ENCODE data around the gene NLN. TPM values are rescaled to one million over a fixed set of nuclear protein-coding genes. Genes with fewer than 3 reads are reported as not detected.

The NLN gene
- total and polyA plus RNA-seq, 9 of the 15 experiments (the other 6 are each of a cell fraction or from before 2014, with no cell fraction given): 6.9 to 45.2 (median 28.8) TPM

DNA sequence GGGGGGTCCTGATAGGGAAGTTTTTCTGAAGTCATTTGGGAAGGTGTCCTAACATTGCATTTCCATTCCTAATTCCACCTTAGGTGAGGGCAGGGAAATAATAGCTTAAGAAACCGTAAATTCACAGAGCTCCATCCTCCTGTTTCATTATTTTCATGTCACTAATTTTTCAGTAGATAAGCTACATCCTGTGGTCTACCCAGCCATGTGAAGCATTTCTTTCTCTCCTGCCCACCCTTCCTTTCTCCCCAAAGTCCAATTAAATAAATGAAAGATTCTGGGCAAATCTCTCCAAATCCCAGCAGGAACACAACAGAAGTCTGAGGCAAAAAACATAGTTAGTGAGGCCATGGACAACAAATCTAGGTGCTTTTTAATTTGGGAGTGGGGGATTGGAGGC is 109.3 kb downstream of the NLN start:
- no peaks in the 10 kb centered on the region for H3K9me1 ChIP-seq (ENCODE audit: control insufficient read depth, insufficient read depth, low read length)
- in situ Hi-C loops (cut with MboI) (no loop called here), intact Hi-C loops (cut with micrococcal nuclease) (no loop called here)
- no peak for DNase-seq (ENCODE audit: extremely low read depth in 1 of 4, low spot score in 3 of 4)
- TF ChIP-seq ZNF778 (CRISPR knock-in tag; IDR thresholded peaks at IDR 0.05) (no peak), KAT2B (IDR thresholded peaks at IDR 0.05; ENCODE audit: low read depth, low read length) (no peak)
- TF ChIP-seq, protein P1, sequence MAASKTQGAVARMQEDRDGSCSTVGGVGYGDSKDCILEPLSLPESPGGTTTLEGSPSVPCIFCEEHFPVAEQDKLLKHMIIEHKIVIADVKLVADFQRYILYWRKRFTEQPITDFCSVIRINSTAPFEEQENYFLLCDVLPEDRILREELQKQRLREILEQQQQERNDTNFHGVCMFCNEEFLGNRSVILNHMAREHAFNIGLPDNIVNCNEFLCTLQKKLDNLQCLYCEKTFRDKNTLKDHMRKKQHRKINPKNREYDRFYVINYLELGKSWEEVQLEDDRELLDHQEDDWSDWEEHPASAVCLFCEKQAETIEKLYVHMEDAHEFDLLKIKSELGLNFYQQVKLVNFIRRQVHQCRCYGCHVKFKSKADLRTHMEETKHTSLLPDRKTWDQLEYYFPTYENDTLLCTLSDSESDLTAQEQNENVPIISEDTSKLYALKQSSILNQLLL (CRISPR knock-in tag; IDR thresholded peaks at IDR 0.05; ENCODE audit: borderline replicate concordance): no peak
- H3K9ac ChIP-seq (ENCODE audit: insufficient read depth in 1 of 2, low read depth in 2 of 2, low read length in 2 of 2): no peak overlapping the region
- FAIRE-seq: no peak
- CTCF ChIA-PET (ENCODE audit: low intra/inter-chr PET ratio): no interaction called here
- H3K4me1 ChIP-seq (replicated peaks in 1 of 2; ENCODE audit: control insufficient read depth in 2 of 2, insufficient read depth in 2 of 2, low read length in 2 of 2): no peaks in the 10 kb centered on the region
- no peaks in the 10 kb centered on the region; the same call in 2 of the 3 replicates for H3K36me3 ChIP-seq (ENCODE audit: control insufficient read depth, insufficient read depth, low read length)
- no TSS peak for BruUV-seq (replicated peaks)
- H3K9me3 ChIP-seq (replicated peaks; ENCODE audit: control insufficient read depth, insufficient read depth, low read depth, low read length): no peaks in the 10 kb centered on the region
- H4K20me1 ChIP-seq (replicated peaks; ENCODE audit: control insufficient read depth, insufficient read depth, low read length): no peaks in the 10 kb centered on the region
- H3K27ac ChIP-seq (ENCODE audit: extremely low read depth, low read depth, low read length): no peak overlapping the region
- no peaks in the 10 kb centered on the region for H3K27me3 ChIP-seq (ENCODE audit: control insufficient read depth in 2 of 2, insufficient read depth in 2 of 2, low read length in 2 of 2)
- H3K79me2 ChIP-seq (ENCODE audit: control insufficient read depth, insufficient read depth, low read length): no peaks in the 10 kb centered on the region
- no peak for ATAC-seq
- POLR2A ChIA-PET: interaction anchor here (1.1 kb wide), 1 partner anchor 10 kb away, joined by 3 read pairs; no protein-coding TSS in a partner anchor
- WGBS (ENCODE audit: insufficient coverage, low coverage, missing lambda C conversion rate): 80% methylated on average over 1 of the region's 1 CpG
- H3K4me2 ChIP-seq (ENCODE audit: insufficient read depth, low read length): no peak overlapping the region
- no peak overlapping the region for H2AFZ ChIP-seq (ENCODE audit: low read depth, low read length)
- no peak overlapping the region for H3K4me3 ChIP-seq

DNA sequence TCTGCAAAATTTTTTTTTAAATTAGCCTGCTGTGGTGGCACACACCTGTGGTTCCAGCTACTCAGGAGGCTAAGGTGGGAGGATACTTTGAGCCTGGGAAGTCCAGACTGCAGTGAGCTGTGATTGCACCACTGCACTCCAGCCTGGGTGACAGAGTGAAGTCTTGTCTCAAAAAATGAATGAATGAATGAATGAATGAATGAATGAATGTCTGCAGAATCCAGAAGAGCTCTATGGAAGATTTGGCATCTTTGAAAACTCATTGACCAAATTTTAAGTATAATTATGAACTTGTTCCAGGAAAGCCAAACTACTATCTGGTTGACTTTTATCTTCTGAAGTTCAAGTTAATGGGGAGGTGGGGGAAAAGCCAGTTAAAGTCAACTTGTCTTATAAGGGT is 110.1 kb downstream of the NLN start:
- no peak for FAIRE-seq
- BruUV-seq (replicated peaks): no TSS peak
- Histone ChIP-seq H3K4me2 (ENCODE audit: insufficient read depth, low read length) (no peak overlapping the region), H3K9me1 (ENCODE audit: control insufficient read depth, insufficient read depth, low read length) (no peaks in the 10 kb centered on the region), H3K27ac (ENCODE audit: extremely low read depth, low read depth, low read length) (no peak overlapping the region), H3K9me3 (replicated peaks; ENCODE audit: control insufficient read depth, insufficient read depth, low read depth, low read length) (no peaks in the 10 kb centered on the region), H3K9ac (ENCODE audit: insufficient read depth in 1 of 2, low read depth in 2 of 2, low read length in 2 of 2) (no peak overlapping the region), H3K36me3 (ENCODE audit: control insufficient read depth, insufficient read depth, low read length) (no peaks in the 10 kb centered on the region; the same call in 2 of the 3 replicates), H3K79me2 (ENCODE audit: control insufficient read depth, insufficient read depth, low read length) (no peaks in the 10 kb centered on the region), H2AFZ (ENCODE audit: low read depth, low read length) (no peak overlapping the region), H3K4me3 (no peak overlapping the region), H4K20me1 (replicated peaks; ENCODE audit: control insufficient read depth, insufficient read depth, low read length) (no peaks in the 10 kb centered on the region), H3K4me1 (replicated peaks in 1 of 2; ENCODE audit: control insufficient read depth in 2 of 2, insufficient read depth in 2 of 2, low read length in 2 of 2) (no peaks in the 10 kb centered on the region), H3K27me3 (ENCODE audit: control insufficient read depth in 2 of 2, insufficient read depth in 2 of 2, low read length in 2 of 2) (no peaks in the 10 kb centered on the region)
- no peak for ATAC-seq
- ChIA-PET CTCF (ENCODE audit: low intra/inter-chr PET ratio) (no interaction called here), POLR2A (interaction anchor here (1.1 kb wide), 1 partner anchor 9 kb away, joined by 3 read pairs; no protein-coding TSS in a partner anchor)
- in situ Hi-C loops (cut with MboI) (no loop called here), intact Hi-C loops (cut with micrococcal nuclease) (no loop called here)
- no peak for DNase-seq (ENCODE audit: extremely low read depth in 1 of 4, low spot score in 3 of 4)
- TF ChIP-seq, protein P2, sequence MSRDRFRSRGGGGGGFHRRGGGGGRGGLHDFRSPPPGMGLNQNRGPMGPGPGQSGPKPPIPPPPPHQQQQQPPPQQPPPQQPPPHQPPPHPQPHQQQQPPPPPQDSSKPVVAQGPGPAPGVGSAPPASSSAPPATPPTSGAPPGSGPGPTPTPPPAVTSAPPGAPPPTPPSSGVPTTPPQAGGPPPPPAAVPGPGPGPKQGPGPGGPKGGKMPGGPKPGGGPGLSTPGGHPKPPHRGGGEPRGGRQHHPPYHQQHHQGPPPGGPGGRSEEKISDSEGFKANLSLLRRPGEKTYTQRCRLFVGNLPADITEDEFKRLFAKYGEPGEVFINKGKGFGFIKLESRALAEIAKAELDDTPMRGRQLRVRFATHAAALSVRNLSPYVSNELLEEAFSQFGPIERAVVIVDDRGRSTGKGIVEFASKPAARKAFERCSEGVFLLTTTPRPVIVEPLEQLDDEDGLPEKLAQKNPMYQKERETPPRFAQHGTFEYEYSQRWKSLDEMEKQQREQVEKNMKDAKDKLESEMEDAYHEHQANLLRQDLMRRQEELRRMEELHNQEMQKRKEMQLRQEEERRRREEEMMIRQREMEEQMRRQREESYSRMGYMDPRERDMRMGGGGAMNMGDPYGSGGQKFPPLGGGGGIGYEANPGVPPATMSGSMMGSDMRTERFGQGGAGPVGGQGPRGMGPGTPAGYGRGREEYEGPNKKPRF (IDR thresholded peaks at IDR 0.05; ENCODE audit: low read depth, low read length): no peak
- TF ChIP-seq SOX6 (IDR thresholded peaks at IDR 0.05) (no peak), ZNF24 (IDR thresholded peaks at IDR 0.05) (peak; percentile 86)
- TF ChIP-seq, protein P3, sequence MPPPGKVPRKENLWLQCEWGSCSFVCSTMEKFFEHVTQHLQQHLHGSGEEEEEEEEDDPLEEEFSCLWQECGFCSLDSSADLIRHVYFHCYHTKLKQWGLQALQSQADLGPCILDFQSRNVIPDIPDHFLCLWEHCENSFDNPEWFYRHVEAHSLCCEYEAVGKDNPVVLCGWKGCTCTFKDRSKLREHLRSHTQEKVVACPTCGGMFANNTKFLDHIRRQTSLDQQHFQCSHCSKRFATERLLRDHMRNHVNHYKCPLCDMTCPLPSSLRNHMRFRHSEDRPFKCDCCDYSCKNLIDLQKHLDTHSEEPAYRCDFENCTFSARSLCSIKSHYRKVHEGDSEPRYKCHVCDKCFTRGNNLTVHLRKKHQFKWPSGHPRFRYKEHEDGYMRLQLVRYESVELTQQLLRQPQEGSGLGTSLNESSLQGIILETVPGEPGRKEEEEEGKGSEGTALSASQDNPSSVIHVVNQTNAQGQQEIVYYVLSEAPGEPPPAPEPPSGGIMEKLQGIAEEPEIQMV (tag; conservative IDR thresholded peaks at IDR 0.05; ENCODE audit: low read depth): no peak
